Prostate gland (tissue), 2 donors: ENCODE data around the gene CCDC107. TPM values are rescaled to one million over a fixed set of nuclear protein-coding genes. Genes with fewer than 3 reads are reported as not detected.

Experiments
- DNase-seq: peaks from one replicate; pipeline ENCODE4 v3.0.0-alpha.2; 2019; ENCODE audit warnings: low spot score
- H3K27ac ChIP-seq, 2 donors: fragments of 200-600 bp; sonication (generic); 2 replicates each; pipeline ENCODE4 v1.5.1; 2017 to 2019
- H3K27me3 ChIP-seq: fragments of 200-600 bp; sonication (generic); replicated peaks from 2 replicates; pipeline ENCODE4 v1.5.1; 2019; ENCODE audit not compliant: insufficient read depth
- H3K36me3 ChIP-seq, 2 donors: fragments of 200-600 bp; sonication (generic); 1 replicate in 1 of 2; 2 replicates in 1 of 2; pipeline versions ENCODE4 v1.5.1 to v1.8.1; 2017 to 2019
- H3K4me1 ChIP-seq: fragments of 200-600 bp; sonication (generic); replicated peaks from 2 replicates; pipeline ENCODE4 v1.5.1; 2019
- H3K4me3 ChIP-seq, 2 donors: fragments of 200-600 bp; sonication (generic); 2 replicates each; pipeline ENCODE4 v1.5.1; 2017 to 2019
- H3K9me3 ChIP-seq: fragments of 200-600 bp; sonication (generic); 2 replicates; pipeline ENCODE4 v1.5.1; 2017
- POLR2A ChIP-seq: fragments of 450-650 bp; IDR thresholded peaks from one replicate; pipeline ENCODE4 v1.6.1; 2016; ENCODE audit warnings: antibody characterized with exemption, mild to moderate bottlenecking
- POLR2AphosphoS5 ChIP-seq: sonication (generic); formaldehyde crosslinking; IDR thresholded peaks from one replicate; pipeline ENCODE4 v1.6.1; 2017; ENCODE audit warnings: antibody characterized with exemption
- WGBS: methylation state at CpG from one replicate; pipeline ENCODE4 v1.1.5; 2018; 5-methylcytosine and 5-hydroxymethylcytosine counted together
- intact Hi-C: fragments of 100-400 bp; cut with DNase I; formaldehyde crosslinking; loops from one replicate; pipeline ENCODE4 v1.14.2; 2022
- total RNA-seq, 2 donors: library from RNA; depleted of rRNA; stranded (reverse); fragments of >200 nt; gene quantifications; one replicate each; pipeline ENCODE4 v1.1.0, GENCODE V29; 2016
- TF ChIP-seq, protein P1 (sequence below), 4 experiments: fragments of 200-600 bp in 2 of 4; fragments of 450-650 bp in 2 of 4; sonication (generic) in 2 of 4; IDR thresholded peaks; 1 replicate in 3 of 4; 2 replicates in 1 of 4; pipeline ENCODE4 v1.5.1; 2016 to 2019; ENCODE audit warnings: antibody characterized with exemption in 4 of 4, mild to moderate bottlenecking in 2 of 4, moderate library complexity in 2 of 4

Gene CCDC107
- total RNA-seq, 2 donors from 2014 or later: 22.8 to 26.2 TPM

GRCh38 chr9:35652829-35653209 lies 5.3 kb upstream of the CCDC107 start:
- Histone ChIP-seq H3K27me3 (no peaks in the 10 kb centered on the region), H3K36me3 (no peaks in the 10 kb centered on the region), H3K4me1 (no peaks in the 10 kb centered on the region), H3K4me3 (no peak overlapping the region), H3K9me3 (no peaks in the 10 kb centered on the region), H3K27ac (no peak overlapping the region)
- no peak for DNase-seq
- WGBS: 86% methylated on average over 8 of the region's 8 CpGs
- intact Hi-C loops: no loop called here
- TF ChIP-seq POLR2A (no peak), POLR2AphosphoS5 (no peak)
- TF ChIP-seq, protein P1, sequence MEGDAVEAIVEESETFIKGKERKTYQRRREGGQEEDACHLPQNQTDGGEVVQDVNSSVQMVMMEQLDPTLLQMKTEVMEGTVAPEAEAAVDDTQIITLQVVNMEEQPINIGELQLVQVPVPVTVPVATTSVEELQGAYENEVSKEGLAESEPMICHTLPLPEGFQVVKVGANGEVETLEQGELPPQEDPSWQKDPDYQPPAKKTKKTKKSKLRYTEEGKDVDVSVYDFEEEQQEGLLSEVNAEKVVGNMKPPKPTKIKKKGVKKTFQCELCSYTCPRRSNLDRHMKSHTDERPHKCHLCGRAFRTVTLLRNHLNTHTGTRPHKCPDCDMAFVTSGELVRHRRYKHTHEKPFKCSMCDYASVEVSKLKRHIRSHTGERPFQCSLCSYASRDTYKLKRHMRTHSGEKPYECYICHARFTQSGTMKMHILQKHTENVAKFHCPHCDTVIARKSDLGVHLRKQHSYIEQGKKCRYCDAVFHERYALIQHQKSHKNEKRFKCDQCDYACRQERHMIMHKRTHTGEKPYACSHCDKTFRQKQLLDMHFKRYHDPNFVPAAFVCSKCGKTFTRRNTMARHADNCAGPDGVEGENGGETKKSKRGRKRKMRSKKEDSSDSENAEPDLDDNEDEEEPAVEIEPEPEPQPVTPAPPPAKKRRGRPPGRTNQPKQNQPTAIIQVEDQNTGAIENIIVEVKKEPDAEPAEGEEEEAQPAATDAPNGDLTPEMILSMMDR (IDR thresholded peaks at IDR 0.05): no peak

DNA sequence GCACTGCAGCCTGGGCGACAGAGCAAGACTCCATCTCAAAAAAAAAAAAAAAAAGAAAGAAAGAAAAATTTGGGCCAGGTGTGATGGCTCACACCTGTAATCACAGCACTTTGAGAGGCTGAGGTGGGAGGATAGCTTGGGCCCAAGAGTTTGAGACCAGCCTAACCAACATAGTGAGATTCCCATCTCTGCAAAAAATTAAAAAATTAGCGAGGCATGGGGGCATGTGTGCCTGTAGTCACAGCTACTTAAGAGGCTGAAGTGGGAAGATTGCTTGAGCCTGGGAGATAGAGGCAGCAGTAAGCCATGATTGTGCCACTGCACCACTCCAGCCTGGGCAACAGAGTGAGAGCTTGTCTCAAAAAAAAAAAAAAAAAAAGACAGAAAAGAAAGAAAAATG lies 4.5 kb upstream of the CCDC107 start:
- Histone ChIP-seq H3K27ac (no peak overlapping the region), H3K4me3 (no peak overlapping the region), H3K4me1 (no peaks in the 10 kb centered on the region), H3K27me3 (no peaks in the 10 kb centered on the region), H3K36me3 (no peaks in the 10 kb centered on the region), H3K9me3 (no peaks in the 10 kb centered on the region)
- no peak for DNase-seq
- intact Hi-C loops: no loop called here
- TF ChIP-seq, protein P1 (IDR thresholded peaks at IDR 0.05): no peak
- no peak for TF ChIP-seq POLR2A
- 89% methylated on average over 2 of the region's 2 CpGs for WGBS

DNA sequence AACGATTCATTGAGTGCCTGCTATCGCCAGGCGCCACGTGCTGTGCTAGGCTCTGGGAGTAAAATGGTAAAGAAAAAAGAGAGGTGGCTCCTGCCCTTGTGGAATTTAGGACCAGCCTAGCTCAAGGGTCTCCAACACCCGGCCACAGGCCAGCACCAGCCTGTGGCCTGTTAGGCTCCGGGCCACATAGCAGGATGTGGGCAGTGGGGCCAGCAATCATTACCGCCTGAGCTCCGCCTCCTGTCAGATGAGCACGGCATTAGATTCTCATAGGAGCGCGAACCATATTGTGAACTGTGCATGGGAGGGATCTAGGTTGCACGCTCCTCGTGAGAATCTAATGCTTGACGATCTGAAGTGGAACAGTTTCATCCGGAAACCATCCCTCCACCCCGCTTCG lies 1.7 kb upstream of the CCDC107 start:
- Histone ChIP-seq H3K9me3 (no peaks in the 10 kb centered on the region), H3K36me3 (no peaks in the 10 kb centered on the region), H3K27me3 (no peaks in the 10 kb centered on the region), H3K27ac (peak overlapping the region in 1 of 2 donors; percentile 93), H3K4me3 (no peak overlapping the region), H3K4me1 (no peaks in the 10 kb centered on the region)
- intact Hi-C loops: loop anchor here (5.0 kb wide), 1 partner anchor 76 kb away; the partner anchor contains the start of genes CREB3 and TLN1
- DNase-seq: no peak
- WGBS: 84% methylated on average over 17 of the region's 17 CpGs
- TF ChIP-seq, protein P1 (IDR thresholded peaks at IDR 0.05): no peak
- TF ChIP-seq POLR2A (no peak), POLR2AphosphoS5 (no peak)

DNA sequence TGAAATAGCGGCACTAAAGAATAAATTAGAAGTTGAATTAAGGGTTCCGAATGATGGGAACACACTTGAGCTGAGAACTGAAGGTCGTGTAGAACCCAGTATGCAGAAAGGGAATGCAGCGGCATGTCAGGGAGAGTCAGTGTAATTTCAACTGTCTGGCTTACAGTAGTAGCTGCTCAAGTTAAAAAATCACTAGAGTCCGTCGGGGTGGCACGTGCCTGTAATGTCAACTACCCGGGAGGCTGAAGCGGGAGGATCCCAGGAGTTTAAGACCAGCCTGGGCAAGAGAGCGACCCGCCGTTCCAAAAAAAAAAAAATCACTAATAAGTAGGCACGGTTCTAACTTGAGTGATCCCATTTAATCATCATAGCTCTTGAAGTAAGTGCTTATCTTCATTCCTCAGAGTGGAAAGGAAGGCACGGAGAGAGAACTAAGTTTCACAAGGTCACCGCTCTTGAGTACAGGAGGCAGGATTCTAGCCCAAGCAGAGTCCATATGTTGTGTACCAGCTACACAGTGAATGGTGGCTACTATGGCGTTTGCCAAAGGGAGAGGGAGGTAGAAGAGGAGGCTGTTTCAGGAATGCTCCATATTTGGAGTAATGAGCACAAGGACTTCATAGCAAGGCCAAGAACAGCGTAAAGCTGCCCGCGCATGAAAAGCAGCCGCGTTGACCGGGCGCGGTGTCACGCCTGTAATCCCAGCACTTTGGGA lies 1.1 kb upstream of the CCDC107 start:
- WGBS: 23% methylated on average over 25 of the region's 25 CpGs
- intact Hi-C loops: loop anchor here (5.0 kb wide), 1 partner anchor 75 kb away; the partner anchor contains the start of genes CREB3 and TLN1
- DNase-seq: no peak

More for the DNA sequence above, 1.1 kb upstream of the CCDC107 start:
- H3K27me3 ChIP-seq: no peaks in the 10 kb centered on the region
- H3K9me3 ChIP-seq: no peaks in the 10 kb centered on the region
- H3K36me3 ChIP-seq: no peaks in the 10 kb centered on the region
- H3K27ac ChIP-seq: peak overlapping the region; percentile 85 to 93
- H3K4me1 ChIP-seq: no peaks in the 10 kb centered on the region
- peak overlapping the region; percentile 84 to 91 for H3K4me3 ChIP-seq
- TF ChIP-seq POLR2AphosphoS5 (no peak), POLR2A (no peak)
- TF ChIP-seq, protein P1 (IDR thresholded peaks at IDR 0.05): no peak
